Gastroesophageal sphincter (tissue), 3 donors: Measurements from ENCODE around the gene SEL1L2.

Experiments
- CTCF ChIP-seq, 4 experiments: fragments of 200-600 bp in 2 of 4; fragments of 450-650 bp in 2 of 4; sonication (generic) in 1 of 4; IDR thresholded peaks; one replicate each; pipeline ENCODE4 v1.5.1; 2017 to 2019; ENCODE audit warnings: antibody characterized with exemption in 4 of 4, mild to moderate bottlenecking in 2 of 4, moderate library complexity in 2 of 4
- EP300 ChIP-seq: sonication (generic); formaldehyde crosslinking; IDR thresholded peaks from one replicate; pipeline ENCODE4 v1.6.1; 2017; ENCODE audit warnings: antibody characterized with exemption, mild to moderate bottlenecking
- POLR2A ChIP-seq, 2 donors: fragments of 450-650 bp; IDR thresholded peaks; one replicate each; pipeline ENCODE4 v1.6.1; 2017; ENCODE audit warnings: antibody characterized with exemption in 2 of 2, mild to moderate bottlenecking in 2 of 2, moderate library complexity in 1 of 2
- POLR2AphosphoS5 ChIP-seq: sonication (generic); formaldehyde crosslinking; IDR thresholded peaks from one replicate; pipeline ENCODE4 v1.6.1; 2017; ENCODE audit warnings: antibody characterized with exemption

GRCh38 chr20:13858871-13859270, 131.5 kb downstream of the SEL1L2 start:
- TF ChIP-seq POLR2A (IDR thresholded peaks at IDR 0.05): no peak
- TF ChIP-seq EP300: no peak
- no peak for TF ChIP-seq CTCF (IDR thresholded peaks at IDR 0.05)
- no peak for TF ChIP-seq POLR2AphosphoS5
